Keratinocyte (primary cell): ENCODE results near the gene CLIP2. TPM values are rescaled to one million over a fixed set of nuclear protein-coding genes. Genes with fewer than 3 reads are reported as not detected.

Experiments
- DNase-seq: peaks from one replicate; pipeline ENCODE4 v3.0.0-alpha.2; 2011; ENCODE audit warnings: low read depth, missing footprints, low spot score
- FAIRE-seq: peaks from 2 replicates; lab custom pipeline; 2011; peaks lifted over from hg19 to GRCh38; lab: Jason Lieb, UNC
- H2AFZ ChIP-seq: 2 replicates; pipeline ENCODE4 v1.6.0; 2012; ENCODE audit warnings: low read length, control low read depth, inconsistent platforms; ENCODE audit not compliant: control insufficient read depth
- H3K27ac ChIP-seq: 2 replicates; pipeline ENCODE4 v1.5.1; 2011; ENCODE audit warnings: low read length; ENCODE audit not compliant: control insufficient read depth, insufficient read depth
- H3K27me3 ChIP-seq: 3 replicates; pipeline ENCODE4 v1.6.0; 2011; ENCODE audit warnings: low read length; ENCODE audit not compliant: control insufficient read depth, insufficient read depth; ENCODE audit errors: extremely low read depth
- H3K36me3 ChIP-seq, 2 experiments: 2 replicates in 1 of 2; 3 replicates in 1 of 2; pipeline ENCODE4 v1.5.1; 2011; ENCODE audit warnings: low read length in 2 of 2, mild to moderate bottlenecking in 1 of 2; ENCODE audit not compliant: control insufficient read depth in 2 of 2, insufficient read depth in 2 of 2; ENCODE audit errors: extremely low read depth in 1 of 2
- H3K4me1 ChIP-seq: 3 replicates; pipeline ENCODE4 v1.5.1; 2011; ENCODE audit warnings: low read length; ENCODE audit not compliant: control insufficient read depth, insufficient read depth; ENCODE audit errors: extremely low read depth
- H3K4me2 ChIP-seq: 3 replicates; pipeline ENCODE4 v1.6.0; 2011; ENCODE audit warnings: low read depth, low read length; ENCODE audit not compliant: control insufficient read depth, insufficient read depth; ENCODE audit errors: extremely low read depth
- H3K4me3 ChIP-seq, 3 experiments: fragments of 200-600 bp in 1 of 3; sonication (generic) in 1 of 3; 2 replicates in 2 of 3; 3 replicates in 1 of 3; pipeline ENCODE4 v1.5.1; 2011 to 2016; ENCODE audit warnings: low read length in 3 of 3, mild to moderate bottlenecking in 3 of 3, control low read depth in 2 of 3, inconsistent platforms in 1 of 3, low read depth in 1 of 3, mixed read lengths in 1 of 3, mixed run types in 1 of 3, moderate library complexity in 1 of 3; ENCODE audit not compliant: control insufficient read depth in 2 of 3, insufficient read depth in 2 of 3; ENCODE audit errors: extremely low read depth in 1 of 3
- H3K79me2 ChIP-seq: 2 replicates; pipeline ENCODE4 v1.6.0; 2012; ENCODE audit warnings: low read length; ENCODE audit not compliant: control insufficient read depth, insufficient read depth
- H3K9ac ChIP-seq: 3 replicates; pipeline ENCODE4 v1.6.0; 2011; ENCODE audit warnings: low read length; ENCODE audit not compliant: control insufficient read depth, insufficient read depth; ENCODE audit errors: extremely low read depth
- H3K9me1 ChIP-seq: 3 replicates; pipeline ENCODE4 v1.6.0; 2011; ENCODE audit warnings: low read length; ENCODE audit not compliant: control insufficient read depth, insufficient read depth; ENCODE audit errors: extremely low read depth
- H3K9me3 ChIP-seq: 2 replicates; pipeline ENCODE4 v1.5.1; 2012; ENCODE audit warnings: low read depth, low read length; ENCODE audit not compliant: control insufficient read depth
- H4K20me1 ChIP-seq: 3 replicates; pipeline ENCODE4 v1.6.0; 2011; ENCODE audit warnings: low read length; ENCODE audit not compliant: control insufficient read depth, insufficient read depth; ENCODE audit errors: extremely low read depth
- EZH2 ChIP-seq: IDR thresholded peaks from one replicate; pipeline ENCODE4 v1.6.1; 2012; ENCODE audit warnings: inconsistent platforms, mild to moderate bottlenecking, low read length, moderate library complexity
- dilution Hi-C: fragments of 300-500 bp; cut with MboI; formaldehyde crosslinking; loops from one replicate; pipeline ENCODE4 v1.7.0; 2020; ENCODE audit warnings: low sequenced_read_pairs; ENCODE audit not compliant: extremely low pct_ligation_motif_present
- polyA plus RNA-seq, 5 experiments: library from polyadenylated mRNA; depleted of rRNA in 3 of 5; stranded (reverse) in 3 of 5; stranded (forward) in 1 of 5; unstranded in 1 of 5; fragments of >200 nt; gene quantifications; 1 replicate in 1 of 5; 2 replicates in 3 of 5; 3 replicates in 1 of 5; pipeline versions ENCODE4 v1.2.1 to v1.2.3, GENCODE V29; 2011 to 2012; ENCODE audit warnings: missing spikeins in 2 of 5, low read depth in 1 of 5, low replicate concordance in 1 of 5

Gene CLIP2
- polyA plus RNA-seq, 1 donor (not counting 4 experiments of a cell fraction or from before 2014, with no cell fraction given) = 2.6 TPM

DNA sequence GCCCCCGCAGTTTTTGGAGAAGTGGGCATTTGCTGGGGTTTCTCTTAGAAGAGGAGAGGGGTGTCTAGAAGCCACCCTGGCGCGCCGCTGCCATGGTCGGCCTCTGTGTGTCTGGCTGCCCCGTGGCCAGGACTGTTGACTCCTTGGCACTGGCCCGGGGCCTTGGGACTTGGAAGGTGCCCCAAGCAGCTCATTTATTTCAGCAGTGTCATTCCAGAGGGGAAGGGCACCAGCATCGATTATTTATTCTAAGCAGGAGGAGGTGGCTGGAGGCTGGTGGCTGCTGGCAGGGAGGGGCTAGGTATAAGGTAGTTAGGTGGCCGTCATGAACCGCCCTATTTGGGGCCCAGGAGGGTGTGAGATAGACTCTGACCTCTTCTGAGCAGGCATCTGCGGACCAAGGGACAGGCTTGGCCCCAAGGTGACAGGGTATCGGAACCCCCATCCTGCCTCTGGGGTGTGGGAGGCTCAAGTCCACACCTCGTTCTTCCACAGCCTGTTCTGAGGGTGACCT lies 166.1 kb downstream of the CLIP2 start:
- H3K9me1 ChIP-seq = no peaks in the 10 kb centered on the region
- no peaks in the 10 kb centered on the region for H4K20me1 ChIP-seq
- FAIRE-seq = no peak
- H3K4me3 ChIP-seq = peak overlapping the region in 2 of 3 experiments; percentile 73 to 74
- H3K4me1 ChIP-seq = peaks cover 20% of the 10 kb centered on the region
- no peak overlapping the region for H2AFZ ChIP-seq
- dilution Hi-C loops = no loop called here
- no peak overlapping the region for H3K27ac ChIP-seq
- peak overlapping the region; percentile 89 for H3K4me2 ChIP-seq
- no peaks in the 10 kb centered on the region for H3K36me3 ChIP-seq
- H3K9ac ChIP-seq = no peak overlapping the region
- no peaks in the 10 kb centered on the region for H3K9me3 ChIP-seq
- DNase-seq = no peak
- H3K79me2 ChIP-seq = peaks cover 39% of the 10 kb centered on the region
- TF ChIP-seq EZH2 = no peak
- no peaks in the 10 kb centered on the region for H3K27me3 ChIP-seq

Other genes starting within 250 kb of the CLIP2 start
- 13.3 to 23.2 TPM (median 22.3 TPM) in 3 replicates for gene LIMK1, start 205.6 kb upstream of the CLIP2 start, polyA plus RNA-seq
- gene EIF4H, start 115.1 kb upstream of the CLIP2 start, polyA plus RNA-seq = 286 to 340 TPM (median 339 TPM) in 3 replicates
- gene LAT2, start 79.4 kb upstream of the CLIP2 start, polyA plus RNA-seq = 0.49 to 0.82 TPM (median 0.63 TPM) in 3 replicates
- gene RFC2, start 35.0 kb upstream of the CLIP2 start, polyA plus RNA-seq = 14.5 to 24.9 TPM (median 24.7 TPM) in 3 replicates
- gene GTF2IRD1, start 164.5 kb downstream of the CLIP2 start, polyA plus RNA-seq = 17.4 to 24.7 TPM (median 19.4 TPM) in 3 replicates